Measurements from ENCODE around the gene HEXIM1.
A peak's percentile ranks its signal among the peaks of the same experiment; 100 is the strongest.

The HEXIM1 gene

DNA sequence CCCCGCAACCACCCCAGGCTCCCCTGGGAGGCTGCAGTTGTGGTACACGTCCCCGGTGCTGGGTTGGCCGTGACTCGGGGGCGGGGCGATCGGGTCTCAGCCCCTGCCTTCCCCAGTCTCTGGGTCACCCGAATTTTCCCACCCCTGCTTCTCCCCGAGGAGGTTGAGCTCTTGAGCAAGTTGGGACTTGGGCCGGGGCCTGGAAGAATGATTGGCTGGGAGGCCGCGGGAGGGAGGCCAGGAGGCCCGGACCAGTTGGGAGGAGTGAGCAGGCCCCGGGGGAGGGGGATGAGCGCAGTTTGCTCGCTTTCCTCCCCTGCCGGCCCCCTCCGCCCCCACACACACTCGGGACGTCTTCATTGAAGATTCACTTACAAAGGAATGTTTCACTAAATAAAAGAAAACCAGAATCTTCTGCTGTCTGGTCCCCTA is 4.5 kb upstream of the HEXIM1 start:
- peaks cover 0 to 5% of the 10 kb centered on the region in 2 donors for H3K27me3 Mint-ChIP-seq
- ATAC-seq (replicated peaks), result no peak
- H3K27ac Mint-ChIP-seq, result peak overlapping the region; percentile 92
- peaks cover 13 to 26% of the 10 kb centered on the region in 2 donors for H3K36me3 Mint-ChIP-seq
- DNase-seq, result peak; percentile 51
- H3K4me1 Mint-ChIP-seq, result peaks cover 29 to 57% of the 10 kb centered on the region in 2 donors
- H3K4me3 Mint-ChIP-seq, result peak overlapping the region; percentile 88
- H3K9me3 Mint-ChIP-seq, result no peaks in the 10 kb centered on the region

DNA sequence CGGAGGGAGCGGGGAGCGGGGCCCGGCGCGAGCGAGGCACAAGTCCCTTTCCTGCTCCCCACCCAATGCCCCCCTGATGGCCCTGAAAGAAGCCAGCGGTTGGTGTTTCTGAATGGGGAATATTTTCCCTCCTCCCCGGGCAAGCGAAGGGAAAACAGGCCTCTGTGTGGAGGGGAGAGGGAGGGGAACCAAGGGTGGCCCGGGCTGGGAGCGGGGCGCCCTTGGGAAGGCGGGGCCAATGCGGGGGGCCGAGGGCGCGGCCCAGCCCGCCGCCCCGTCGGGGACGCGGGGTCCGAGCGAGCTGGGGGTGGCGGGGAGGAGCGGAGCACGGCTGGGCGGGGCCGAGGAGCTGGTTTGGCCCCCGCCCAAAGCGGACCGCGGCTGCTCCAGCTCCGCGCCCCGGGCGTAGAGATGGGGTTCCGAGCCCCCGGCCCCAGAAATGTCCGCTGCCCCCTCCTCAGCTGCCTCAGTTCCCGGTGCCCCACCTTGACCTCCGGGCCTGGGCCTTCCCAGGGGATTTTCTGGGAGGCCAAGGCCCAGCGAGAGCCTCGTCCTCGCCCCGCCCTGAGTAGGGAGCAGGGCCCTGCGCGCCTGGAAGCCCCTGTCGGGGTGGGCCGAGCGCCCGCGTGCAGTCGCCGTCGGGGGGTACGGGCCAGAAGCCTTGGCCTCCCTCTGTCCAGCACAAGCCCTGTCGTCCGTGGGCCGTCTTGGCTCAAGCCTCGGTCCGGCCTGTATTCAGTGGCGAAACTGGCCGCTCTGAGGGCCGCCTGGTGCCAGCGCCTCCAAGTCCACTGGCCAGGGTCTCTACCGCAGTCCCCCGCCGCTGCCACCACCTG is 3.9 kb upstream of the HEXIM1 start:
- Mint-ChIP-seq H3K4me3 (peak overlapping the region; percentile 88), H3K27ac (peak overlapping the region; percentile 92), H3K4me1 (peaks cover 26 to 60% of the 10 kb centered on the region in 2 donors), H3K36me3 (peaks cover 14 to 30% of the 10 kb centered on the region in 2 donors), H3K9me3 (no peaks in the 10 kb centered on the region), H3K27me3 (peaks cover 0 to 5% of the 10 kb centered on the region in 2 donors)
- DNase-seq (no peak), ATAC-seq (replicated peaks) (no peak)

DNA sequence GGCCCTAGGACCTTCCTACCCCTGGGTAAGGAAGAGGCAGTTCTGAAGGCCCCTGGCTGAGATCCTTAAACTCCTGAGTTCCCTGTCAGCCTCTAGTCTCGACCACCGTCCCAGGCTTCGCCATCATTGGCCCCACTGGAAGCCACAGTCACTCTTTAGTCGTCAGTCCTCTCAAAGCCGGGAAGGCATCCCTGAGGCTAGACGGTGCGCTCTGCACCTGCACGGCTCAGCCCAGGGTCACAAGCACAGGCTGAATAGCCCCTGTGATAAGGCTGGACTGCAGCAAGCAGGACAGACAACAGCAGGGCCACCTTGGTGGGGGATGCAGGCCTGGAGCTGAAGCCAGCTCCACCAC is 3.3 kb upstream of the HEXIM1 start:
- Mint-ChIP-seq H3K36me3 (peaks cover 19 to 34% of the 10 kb centered on the region in 2 donors), H3K27me3 (peaks cover 0 to 5% of the 10 kb centered on the region in 2 donors), H3K4me3 (peak overlapping the region; percentile 78 to 88), H3K9me3 (no peaks in the 10 kb centered on the region), H3K27ac (peak overlapping the region; percentile 73), H3K4me1 (peaks cover 31 to 66% of the 10 kb centered on the region in 2 donors)
- ATAC-seq (replicated peaks) (no peak), DNase-seq (no peak)

DNA sequence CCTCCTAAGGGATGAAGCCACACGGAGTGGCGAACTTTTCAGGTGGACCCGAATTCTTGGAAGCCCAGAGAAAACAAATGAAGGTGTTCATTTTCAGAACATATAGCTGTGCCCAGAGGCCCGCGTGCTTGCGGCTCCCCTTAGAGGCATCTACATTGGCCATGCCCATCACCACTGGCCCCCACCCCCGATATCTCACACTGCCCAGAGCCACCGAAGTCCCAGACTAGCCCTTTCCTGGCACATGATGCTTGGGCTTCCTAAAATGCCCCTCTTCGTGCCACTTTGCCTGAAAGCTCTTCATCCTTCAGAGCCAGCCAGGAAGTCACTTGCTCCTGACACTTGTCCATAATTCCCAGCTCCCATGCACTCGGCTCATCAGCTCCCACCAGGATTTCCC is 2.1 kb upstream of the HEXIM1 start:
- Mint-ChIP-seq H3K36me3 (peaks cover 17 to 31% of the 10 kb centered on the region in 2 donors), H3K4me3 (peak overlapping the region; percentile 98), H3K27ac (peak overlapping the region; percentile 73), H3K4me1 (peaks cover 34 to 73% of the 10 kb centered on the region in 2 donors), H3K27me3 (peaks cover 0 to 5% of the 10 kb centered on the region in 2 donors), H3K9me3 (no peaks in the 10 kb centered on the region)
- no peak for ATAC-seq (replicated peaks)
- no peak for DNase-seq

DNA sequence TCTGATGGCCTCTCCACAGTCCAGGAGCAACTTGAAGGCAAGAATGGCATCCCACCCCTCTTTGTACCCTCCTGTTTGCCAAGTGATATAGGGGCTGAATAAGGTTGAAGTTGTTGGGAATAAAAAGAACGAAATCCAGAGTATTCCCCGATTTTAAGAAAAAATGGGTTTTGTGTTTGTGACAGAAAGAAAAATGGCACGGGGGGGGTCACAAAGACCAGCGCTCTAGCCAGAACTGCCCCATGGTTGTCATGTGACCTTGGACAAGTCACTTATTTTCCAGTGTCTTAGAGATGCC is 1.7 kb upstream of the HEXIM1 start:
- no peak for DNase-seq
- ATAC-seq (replicated peaks), result no peak
- peaks cover 17 to 34% of the 10 kb centered on the region in 2 donors for H3K36me3 Mint-ChIP-seq
- H3K4me1 Mint-ChIP-seq, result peaks cover 38 to 77% of the 10 kb centered on the region in 2 donors
- peak overlapping the region; percentile 100 for H3K27ac Mint-ChIP-seq
- peak overlapping the region; percentile 98 for H3K4me3 Mint-ChIP-seq
- no peaks in the 10 kb centered on the region for H3K9me3 Mint-ChIP-seq
- H3K27me3 Mint-ChIP-seq, result peaks cover 0 to 5% of the 10 kb centered on the region in 2 donors

DNA sequence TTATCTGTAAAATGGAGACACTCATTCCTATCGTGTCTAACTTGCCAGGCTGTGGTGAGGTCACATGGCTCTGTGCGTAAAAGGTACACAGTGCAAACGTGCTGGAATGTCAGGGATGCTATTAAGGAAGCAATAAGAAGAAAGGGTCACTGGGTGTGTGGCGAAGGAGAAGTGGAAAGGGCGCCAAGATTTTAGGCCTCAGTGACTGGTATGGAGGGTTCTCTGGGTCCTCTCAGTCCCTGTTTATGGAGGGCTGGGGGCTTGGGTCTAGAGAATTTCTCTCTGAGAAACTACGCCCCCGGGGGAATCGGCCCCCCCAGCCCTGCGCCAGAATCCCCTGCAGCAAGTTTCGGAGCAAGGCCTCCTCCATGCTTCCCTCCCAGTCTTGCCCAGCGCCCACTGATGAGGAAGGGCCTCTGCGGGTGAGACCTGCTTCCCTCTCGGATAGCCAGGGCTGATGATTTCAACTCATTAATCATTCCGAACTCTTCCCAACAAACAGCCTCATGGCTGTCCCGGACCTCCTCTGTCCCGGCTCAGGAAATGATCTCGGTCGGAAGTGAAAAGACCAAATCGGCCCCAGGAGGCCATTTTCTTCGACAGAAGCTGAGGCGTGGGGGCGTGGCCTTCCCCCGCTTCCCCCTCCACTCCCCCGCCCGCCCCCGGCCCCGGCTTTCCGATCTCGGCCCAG is 1.2 kb upstream of the HEXIM1 start:
- Mint-ChIP-seq H3K9me3 (no peaks in the 10 kb centered on the region), H3K4me3 (peak overlapping the region; percentile 98), H3K4me1 (peaks cover 40 to 81% of the 10 kb centered on the region in 2 donors), H3K36me3 (peaks cover 17 to 36% of the 10 kb centered on the region in 2 donors), H3K27me3 (peaks cover 0 to 5% of the 10 kb centered on the region in 2 donors), H3K27ac (peak overlapping the region; percentile 100)
- no peak for DNase-seq
- peak; percentile 6 to 10 for ATAC-seq (replicated peaks)

DNA sequence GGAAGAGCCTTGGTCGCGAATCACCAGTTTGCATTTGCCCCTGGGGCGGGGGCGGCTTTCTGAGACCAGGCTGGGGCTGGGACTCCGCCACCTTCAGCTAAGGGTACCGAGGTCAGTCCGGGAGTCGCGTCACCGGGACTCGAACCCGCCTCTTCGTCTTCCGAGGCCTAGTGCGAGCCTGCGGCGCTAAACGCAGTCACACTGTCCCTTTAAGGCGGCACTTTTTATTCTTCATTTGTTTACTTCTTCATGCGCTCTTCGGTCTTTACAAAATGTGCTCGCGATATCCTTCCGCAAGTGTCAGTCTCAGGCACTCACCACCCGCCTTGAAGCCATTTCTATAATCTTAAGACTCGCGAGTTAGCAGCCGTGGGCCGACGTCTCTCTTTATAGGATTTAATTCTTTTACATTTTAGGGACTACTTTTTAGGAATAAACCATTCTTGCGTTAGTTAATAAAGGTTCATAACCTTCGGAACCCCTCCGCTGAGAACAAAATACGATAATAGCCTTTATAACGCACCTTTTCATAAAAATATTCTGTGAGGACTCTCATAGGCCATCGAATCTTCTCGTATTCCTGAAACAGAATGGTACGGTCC is 593 bp upstream of the HEXIM1 start:
- Mint-ChIP-seq H3K27ac (peak overlapping the region; percentile 100), H3K4me1 (peaks cover 40 to 87% of the 10 kb centered on the region in 2 donors), H3K36me3 (peaks cover 17 to 36% of the 10 kb centered on the region in 2 donors), H3K9me3 (no peaks in the 10 kb centered on the region), H3K27me3 (peaks cover 0 to 5% of the 10 kb centered on the region in 2 donors), H3K4me3 (peak overlapping the region; percentile 98)
- DNase-seq, result peak; percentile 81
- ATAC-seq (replicated peaks), result peak; percentile 50 to 57

DNA sequence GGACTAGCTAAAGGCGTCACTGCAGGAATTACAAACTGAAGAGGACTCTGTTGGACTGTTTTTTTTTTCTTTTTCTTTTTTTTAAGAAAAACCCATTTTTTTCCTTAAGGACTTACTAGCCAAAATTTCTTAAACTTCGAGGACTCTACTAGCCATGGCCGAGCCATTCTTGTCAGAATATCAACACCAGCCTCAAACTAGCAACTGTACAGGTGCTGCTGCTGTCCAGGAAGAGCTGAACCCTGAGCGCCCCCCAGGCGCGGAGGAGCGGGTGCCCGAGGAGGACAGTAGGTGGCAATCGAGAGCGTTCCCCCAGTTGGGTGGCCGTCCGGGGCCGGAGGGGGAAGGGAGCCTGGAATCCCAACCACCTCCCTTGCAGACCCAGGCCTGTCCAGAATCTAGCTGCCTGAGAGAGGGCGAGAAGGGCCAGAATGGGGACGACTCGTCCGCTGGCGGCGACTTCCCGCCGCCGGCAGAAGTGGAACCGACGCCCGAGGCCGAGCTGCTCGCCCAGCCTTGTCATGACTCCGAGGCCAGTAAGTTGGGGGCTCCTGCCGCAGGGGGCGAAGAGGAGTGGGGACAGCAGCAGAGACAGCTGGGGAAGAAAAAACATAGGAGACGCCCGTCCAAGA is 878 bp downstream of the HEXIM1 start:
- no peaks in the 10 kb centered on the region for H3K9me3 Mint-ChIP-seq
- H3K4me3 Mint-ChIP-seq, result peak overlapping the region; percentile 98
- H3K4me1 Mint-ChIP-seq, result peaks cover 32 to 73% of the 10 kb centered on the region in 2 donors
- DNase-seq (peak; percentile 75), ATAC-seq (replicated peaks) (peak; percentile 43 to 44)
- H3K27ac Mint-ChIP-seq, result peak overlapping the region; percentile 100
- peaks cover 0 to 5% of the 10 kb centered on the region in 2 donors for H3K27me3 Mint-ChIP-seq
- peaks cover 16 to 36% of the 10 kb centered on the region in 2 donors for H3K36me3 Mint-ChIP-seq

DNA sequence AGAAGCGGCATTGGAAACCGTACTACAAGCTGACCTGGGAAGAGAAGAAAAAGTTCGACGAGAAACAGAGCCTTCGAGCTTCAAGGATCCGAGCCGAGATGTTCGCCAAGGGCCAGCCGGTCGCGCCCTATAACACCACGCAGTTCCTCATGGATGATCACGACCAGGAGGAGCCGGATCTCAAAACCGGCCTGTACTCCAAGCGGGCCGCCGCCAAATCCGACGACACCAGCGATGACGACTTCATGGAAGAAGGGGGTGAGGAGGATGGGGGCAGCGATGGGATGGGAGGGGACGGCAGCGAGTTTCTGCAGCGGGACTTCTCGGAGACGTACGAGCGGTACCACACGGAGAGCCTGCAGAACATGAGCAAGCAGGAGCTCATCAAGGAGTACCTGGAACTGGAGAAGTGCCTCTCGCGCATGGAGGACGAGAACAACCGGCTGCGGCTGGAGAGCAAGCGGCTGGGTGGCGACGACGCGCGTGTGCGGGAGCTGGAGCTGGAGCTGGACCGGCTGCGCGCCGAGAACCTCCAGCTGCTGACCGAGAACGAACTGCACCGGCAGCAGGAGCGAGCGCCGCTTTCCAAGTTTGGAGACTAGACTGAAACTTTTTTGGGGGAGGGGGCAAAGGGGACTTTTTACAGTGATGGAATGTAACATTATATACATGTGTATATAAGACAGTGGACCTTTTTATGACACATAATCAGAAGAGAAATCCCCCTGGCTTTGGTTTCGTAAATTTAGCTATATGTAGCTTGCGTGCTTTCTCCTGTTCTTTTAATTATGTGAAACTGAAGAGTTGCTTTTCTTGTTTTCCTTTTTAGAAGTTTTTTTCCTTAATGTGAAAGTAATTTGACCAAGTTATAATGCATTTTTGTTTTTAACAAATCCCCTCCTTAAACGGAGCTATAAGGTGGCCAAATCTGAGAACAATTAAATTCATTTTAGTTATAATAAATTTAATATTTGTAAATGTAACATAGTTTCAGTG is 1.7 kb downstream of the HEXIM1 start:
- H3K4me1 Mint-ChIP-seq, result peaks cover 31 to 66% of the 10 kb centered on the region in 2 donors
- peaks cover 0 to 5% of the 10 kb centered on the region in 2 donors for H3K27me3 Mint-ChIP-seq
- H3K36me3 Mint-ChIP-seq, result peaks cover 16 to 36% of the 10 kb centered on the region in 2 donors
- no peak for DNase-seq
- peak overlapping the region; percentile 98 for H3K4me3 Mint-ChIP-seq
- H3K27ac Mint-ChIP-seq, result peak overlapping the region; percentile 100
- no peaks in the 10 kb centered on the region for H3K9me3 Mint-ChIP-seq
- no peak for ATAC-seq (replicated peaks)

DNA sequence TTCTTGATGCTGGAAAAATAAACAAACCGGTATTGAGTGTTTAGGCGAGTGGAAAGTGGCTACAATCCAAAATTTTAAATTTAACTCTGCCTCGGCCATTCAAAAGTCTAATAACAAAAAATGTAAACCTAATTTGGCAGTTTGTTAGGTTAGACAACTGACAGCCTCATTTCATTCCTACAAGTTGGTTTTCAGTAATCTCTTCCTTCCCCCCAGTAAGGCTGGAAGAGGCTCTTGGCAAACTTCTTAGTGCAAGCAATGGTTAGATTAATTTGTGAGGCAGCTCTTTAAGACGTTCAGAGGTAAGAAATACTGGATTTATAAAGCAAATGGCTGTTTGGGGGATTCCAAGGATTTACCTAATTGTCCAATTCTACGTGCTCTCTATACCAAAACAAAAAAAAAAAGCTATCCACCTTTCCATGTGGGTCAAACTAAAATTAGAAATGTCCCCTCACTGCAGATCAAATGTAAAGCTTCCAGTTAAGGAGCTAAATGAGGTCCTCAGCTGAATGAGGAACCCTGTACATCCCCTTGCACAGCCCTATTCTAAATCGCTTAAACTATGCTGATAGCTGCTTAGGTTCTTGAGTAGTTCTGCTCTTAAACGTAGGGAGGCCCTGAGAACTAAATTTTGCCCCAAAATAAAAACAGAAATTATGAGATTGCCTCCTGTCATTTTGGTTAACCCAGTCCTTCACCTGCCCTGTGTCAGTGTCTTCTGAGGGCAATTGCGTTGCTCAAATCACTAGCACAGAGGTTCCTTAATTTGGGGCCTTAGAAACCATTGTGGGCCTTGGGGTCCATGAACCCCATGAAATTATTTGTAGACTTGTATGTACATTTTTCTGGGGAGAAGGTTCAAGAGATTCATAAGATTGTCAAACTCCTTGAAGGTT is 2.9 kb downstream of the HEXIM1 start:
- Mint-ChIP-seq H3K36me3 (peaks cover 16 to 36% of the 10 kb centered on the region in 2 donors), H3K9me3 (no peaks in the 10 kb centered on the region), H3K27ac (peak overlapping the region; percentile 69), H3K27me3 (peaks cover 0 to 5% of the 10 kb centered on the region in 2 donors), H3K4me3 (peak overlapping the region; percentile 77 to 78), H3K4me1 (peaks cover 28 to 62% of the 10 kb centered on the region in 2 donors)
- DNase-seq (no peak), ATAC-seq (replicated peaks) (no peak)

DNA sequence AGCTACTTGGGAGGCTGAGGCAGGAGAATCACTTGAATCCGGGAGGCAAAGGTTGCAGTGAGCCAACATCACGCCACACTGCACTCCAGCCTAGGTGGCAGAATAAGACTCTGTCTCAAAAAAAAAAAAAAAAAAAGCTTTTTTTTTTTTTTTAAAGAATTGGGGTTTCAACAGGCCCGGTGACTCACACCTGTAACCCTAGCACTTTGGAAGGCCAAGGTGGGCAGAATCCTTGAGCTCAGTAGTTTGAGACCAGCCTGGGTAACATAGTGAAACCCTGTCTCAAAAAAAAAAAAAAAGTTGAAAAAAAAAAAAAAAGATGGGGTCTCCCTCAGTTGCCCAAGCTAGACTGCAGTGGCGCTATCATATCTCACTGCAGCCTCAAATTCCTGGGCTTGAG is 6.8 kb downstream of the HEXIM1 start:
- no peak overlapping the region for H3K27ac Mint-ChIP-seq
- peaks cover 24 to 55% of the 10 kb centered on the region in 2 donors for H3K4me1 Mint-ChIP-seq
- ATAC-seq (replicated peaks), result no peak

DNA sequence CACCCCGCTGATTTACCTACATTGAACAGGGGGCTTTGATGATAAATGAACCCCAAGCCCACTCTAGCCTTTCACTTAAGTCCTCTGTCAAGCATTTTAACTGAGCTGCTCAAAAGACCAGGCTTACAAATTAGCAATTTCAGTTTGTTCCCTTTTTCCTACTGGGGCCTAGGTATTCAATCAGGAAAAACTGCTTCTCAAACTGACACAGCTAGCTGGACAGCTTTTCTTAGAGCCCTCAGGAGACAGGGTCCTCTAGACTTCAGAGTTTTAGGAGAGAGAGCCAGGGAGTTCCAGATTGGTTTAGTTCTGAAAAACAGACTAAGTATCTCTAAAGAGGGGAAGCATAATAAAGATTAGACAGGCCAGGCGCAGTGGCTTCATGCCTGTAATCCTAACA is 7.2 kb downstream of the HEXIM1 start:
- no peak for DNase-seq
- peaks cover 5 to 23% of the 10 kb centered on the region in 2 donors for H3K36me3 Mint-ChIP-seq
- no peak overlapping the region for H3K27ac Mint-ChIP-seq
- H3K27me3 Mint-ChIP-seq, result no peaks in the 10 kb centered on the region
- H3K4me3 Mint-ChIP-seq, result no peak overlapping the region
- ATAC-seq (replicated peaks), result no peak
- no peaks in the 10 kb centered on the region for H3K9me3 Mint-ChIP-seq
- H3K4me1 Mint-ChIP-seq, result peaks cover 24 to 54% of the 10 kb centered on the region in 2 donors

More for the DNA sequence above, 6.8 kb downstream of the HEXIM1 start:
- Mint-ChIP-seq H3K9me3 (no peaks in the 10 kb centered on the region), H3K27me3 (no peaks in the 10 kb centered on the region), H3K4me3 (no peak overlapping the region), H3K36me3 (peaks cover 5 to 23% of the 10 kb centered on the region in 2 donors)
- DNase-seq, result no peak

All from stimulated activated naive B cell treated with anti-CD40 and anti-IgM and Interleukin-4, amounts not matched to agents 10 μg/mL and 1 μg/mL and 100 μg/mL, for 72 hours (primary cell).